PC-9 (cell line): ENCODE data around the gene CELF1. TPM values are rescaled to one million over a fixed set of nuclear protein-coding genes. Genes with fewer than 3 reads are reported as not detected.

Experiments
- BruUV-seq: library from RNA; stranded (reverse); fragments of 400-500 nt; replicated peaks from 2 replicates; lab custom pipeline; 2021; lab: Mats Ljungman, UMichigan
- CTCF ChIA-PET: fragments of 300-600 bp; sonication (Branson Sonifier 250); formaldehyde crosslinking; loops from one replicate; lab custom pipeline; 2022; ENCODE audit warnings: antibody characterized with exemption; lab: Charles Lee
- POLR2A ChIA-PET: fragments of 300-600 bp; sonication (Branson Sonifier 250); formaldehyde crosslinking; loops from one replicate; lab custom pipeline; 2022; ENCODE audit warnings: antibody characterized with exemption; ENCODE audit not compliant: unreplicated experiment; lab: Charles Lee
- DNase-seq, 2 experiments: peaks; one replicate each; pipeline versions ENCODE4 v3.0.0 to v3.0.0-alpha.2; 2015 to 2022; ENCODE audit warnings: mixed read lengths in 1 of 2
- H2AFZ ChIP-seq: fragments of 200-600 bp; sonication (generic); 2 replicates; pipeline ENCODE4 v1.8.1; 2017; ENCODE audit warnings: antibody characterized with exemption
- H3F3A ChIP-seq: fragments of 200-600 bp; sonication (generic); 2 replicates; pipeline ENCODE4 v1.8.1; 2017; ENCODE audit warnings: antibody characterized with exemption, mild to moderate bottlenecking, low read depth; ENCODE audit not compliant: insufficient read depth
- H3K27ac ChIP-seq: fragments of 200-600 bp; sonication (generic); 2 replicates; pipeline ENCODE4 v1.6.1; 2016; ENCODE audit warnings: mixed run types
- H3K27me3 ChIP-seq: fragments of 200-600 bp; sonication (generic); 2 replicates; pipeline ENCODE4 v1.6.1; 2016; ENCODE audit warnings: low read depth, mixed run types; ENCODE audit not compliant: insufficient read depth
- H3K36me3 ChIP-seq: fragments of 200-600 bp; sonication (generic); 2 replicates; pipeline ENCODE4 v1.6.1; 2016; ENCODE audit warnings: low read depth, mixed run types
- H3K4me1 ChIP-seq: fragments of 200-600 bp; sonication (generic); replicated peaks from 2 replicates; pipeline ENCODE4 v1.6.1; 2016; ENCODE audit warnings: mixed run types; ENCODE audit not compliant: insufficient read depth
- H3K4me2 ChIP-seq: fragments of 200-600 bp; sonication (generic); 2 replicates; pipeline ENCODE4 v1.6.1; 2017; ENCODE audit warnings: mixed run types
- H3K4me3 ChIP-seq: fragments of 200-600 bp; sonication (generic); 2 replicates; pipeline ENCODE4 v1.6.1; 2016; ENCODE audit warnings: mixed run types
- H3K79me2 ChIP-seq: fragments of 200-600 bp; sonication (generic); 2 replicates; pipeline ENCODE4 v1.6.1; 2017; ENCODE audit warnings: low read depth, mixed run types
- H3K9me2 ChIP-seq: fragments of 200-600 bp; sonication (generic); 2 replicates; pipeline ENCODE4 v1.8.1; 2017; ENCODE audit warnings: mild to moderate bottlenecking; ENCODE audit not compliant: insufficient read depth
- H3K9me3 ChIP-seq: fragments of 200-600 bp; sonication (generic); 2 replicates; pipeline ENCODE4 v1.8.1; 2016; ENCODE audit warnings: low read depth; ENCODE audit not compliant: insufficient read depth
- H4K20me1 ChIP-seq: fragments of 200-600 bp; sonication (generic); 2 replicates; pipeline ENCODE4 v1.8.1; 2017; ENCODE audit not compliant: insufficient read depth
- EZH2 ChIP-seq: fragments of 200-600 bp; sonication (generic); IDR thresholded peaks from 2 replicates; pipeline ENCODE4 v1.8.0; 2017; ENCODE audit warnings: antibody characterized with exemption, low read depth
- intact Hi-C: fragments of 100-400 bp; cut with micrococcal nuclease; formaldehyde crosslinking; loops from one replicate; pipeline ENCODE4 v1.10.0; 2022; ENCODE audit not compliant: unreplicated experiment
- total RNA-seq: library from RNA; stranded (reverse); gene quantifications from 2 replicates; pipeline ENCODE4 v1.2.3, GENCODE V29; 2021
- TF ChIP-seq, protein P1 (sequence below): fragments of 200-600 bp; sonication (generic); conservative IDR thresholded peaks from 2 replicates; pipeline ENCODE4 v1.6.1; 2017; ENCODE audit warnings: mixed run types, antibody characterized with exemption, mild to moderate bottlenecking, moderate library complexity

The CELF1 gene
- total RNA-seq, 1 experiment from 2014 or later, result 165 TPM

- Histone ChIP-seq H3K27me3 (no peaks in the 10 kb centered on the region), H3K27ac (no peak overlapping the region), H3K9me2 (no peaks in the 10 kb centered on the region), H3K4me2 (no peak overlapping the region), H3K79me2 (peaks cover 95% of the 10 kb centered on the region), H3F3A (peaks cover 19% of the 10 kb centered on the region), H3K4me1 (peaks cover 25% of the 10 kb centered on the region), H3K9me3 (no peaks in the 10 kb centered on the region), H3K36me3 (peaks cover 13% of the 10 kb centered on the region), H4K20me1 (peaks cover 84% of the 10 kb centered on the region), H2AFZ (no peak overlapping the region), H3K4me3 (no peak overlapping the region)
- ChIA-PET CTCF (no interaction called here), POLR2A (no interaction called here)
- intact Hi-C loops, result no loop called here
- BruUV-seq, result no TSS peak
- no peak for TF ChIP-seq EZH2
- TF ChIP-seq, protein P1, sequence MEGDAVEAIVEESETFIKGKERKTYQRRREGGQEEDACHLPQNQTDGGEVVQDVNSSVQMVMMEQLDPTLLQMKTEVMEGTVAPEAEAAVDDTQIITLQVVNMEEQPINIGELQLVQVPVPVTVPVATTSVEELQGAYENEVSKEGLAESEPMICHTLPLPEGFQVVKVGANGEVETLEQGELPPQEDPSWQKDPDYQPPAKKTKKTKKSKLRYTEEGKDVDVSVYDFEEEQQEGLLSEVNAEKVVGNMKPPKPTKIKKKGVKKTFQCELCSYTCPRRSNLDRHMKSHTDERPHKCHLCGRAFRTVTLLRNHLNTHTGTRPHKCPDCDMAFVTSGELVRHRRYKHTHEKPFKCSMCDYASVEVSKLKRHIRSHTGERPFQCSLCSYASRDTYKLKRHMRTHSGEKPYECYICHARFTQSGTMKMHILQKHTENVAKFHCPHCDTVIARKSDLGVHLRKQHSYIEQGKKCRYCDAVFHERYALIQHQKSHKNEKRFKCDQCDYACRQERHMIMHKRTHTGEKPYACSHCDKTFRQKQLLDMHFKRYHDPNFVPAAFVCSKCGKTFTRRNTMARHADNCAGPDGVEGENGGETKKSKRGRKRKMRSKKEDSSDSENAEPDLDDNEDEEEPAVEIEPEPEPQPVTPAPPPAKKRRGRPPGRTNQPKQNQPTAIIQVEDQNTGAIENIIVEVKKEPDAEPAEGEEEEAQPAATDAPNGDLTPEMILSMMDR, result no peak
- DNase-seq, result no peak
Observed at GRCh38 chr11:47545298-47545697, 7.6 kb downstream of the CELF1 start.

GRCh38 chr11:47541070-47541469, 11.9 kb downstream of the CELF1 start:
- Histone ChIP-seq H3K79me2 (peaks cover 96% of the 10 kb centered on the region), H3K27ac (peak overlapping the region; percentile 63), H3K36me3 (0 out of 2 replicates have a peak, but pooled peaks cover 5% of the 10 kb centered on the region), H4K20me1 (peaks cover 92% of the 10 kb centered on the region), H3K9me2 (no peaks in the 10 kb centered on the region), H3K4me1 (peaks cover 34% of the 10 kb centered on the region), H3K9me3 (no peaks in the 10 kb centered on the region), H3K27me3 (no peaks in the 10 kb centered on the region), H3F3A (peaks cover 29% of the 10 kb centered on the region), H2AFZ (no peak overlapping the region), H3K4me3 (no peak overlapping the region), H3K4me2 (peak overlapping the region; percentile 46)
- BruUV-seq, result no TSS peak
- no peak for TF ChIP-seq EZH2
- TF ChIP-seq, protein P1, result no peak
- ChIA-PET CTCF (interaction anchor here (1.5 kb wide), 1 partner anchor 11 kb away, joined by 4 read pairs; the partner anchor contains the start of gene CELF1), POLR2A (interaction anchor here (0.6 to 0.7 kb wide), 2 partner anchors 32 to 170 kb away, joined by 4 to 5 read pairs; no protein-coding TSS in a partner anchor)
- DNase-seq, result no peak
- intact Hi-C loops, result no loop called here

- Histone ChIP-seq H3K36me3 (0 out of 2 replicates have a peak, but pooled peaks cover 5% of the 10 kb centered on the region), H3K9me3 (no peaks in the 10 kb centered on the region), H3K27ac (peak overlapping the region; percentile 63), H3K27me3 (no peaks in the 10 kb centered on the region), H4K20me1 (peaks cover 98% of the 10 kb centered on the region), H3K4me1 (peaks cover 34% of the 10 kb centered on the region), H3F3A (peaks cover 36% of the 10 kb centered on the region), H3K79me2 (peaks cover 100% of the 10 kb centered on the region), H3K4me2 (peak overlapping the region; percentile 46), H2AFZ (no peak overlapping the region), H3K9me2 (no peaks in the 10 kb centered on the region), H3K4me3 (no peak overlapping the region)
- no TSS peak for BruUV-seq
- no peak for TF ChIP-seq EZH2
- TF ChIP-seq, protein P1, result no peak
- intact Hi-C loops, result no loop called here
- DNase-seq, result peak in 1 of 2 experiments; percentile 6
- CTCF ChIA-PET, result interaction anchor here (1.1 kb wide), 1 partner anchor 14 kb away, joined by 3 read pairs; no protein-coding TSS in a partner anchor
- POLR2A ChIA-PET, result no interaction called here
Observed at GRCh38 chr11:47539681-47540039, 13.3 kb downstream of the CELF1 start.
